Chondrocyte (in vitro differentiated cells): ENCODE measurements around the gene FHIT. TPM values are rescaled to one million over a fixed set of nuclear protein-coding genes. Genes with fewer than 3 reads are reported as not detected.

ENCODE experiments used
- DNase-seq: peaks from one replicate; pipeline ENCODE4 v3.0.0; 2021; ENCODE audit warnings: mixed read lengths, low spot score
- H3K27ac Mint-ChIP-seq: one replicate; pipeline ENCODE4 v1.8.0; 2021; ENCODE audit warnings: mild to moderate bottlenecking, moderate library complexity, mixed read lengths; ENCODE audit not compliant: unreplicated experiment
- H3K27me3 Mint-ChIP-seq: 2 replicates; pipeline ENCODE4 v1.8.0; 2021; ENCODE audit warnings: low read depth, mixed read lengths
- H3K36me3 Mint-ChIP-seq: 2 replicates; pipeline ENCODE4 v1.8.0; 2021; ENCODE audit warnings: low read depth, mixed read lengths
- H3K4me1 Mint-ChIP-seq: 2 replicates; pipeline ENCODE4 v1.8.0; 2021; ENCODE audit warnings: low read depth, mild to moderate bottlenecking, mixed read lengths
- H3K4me3 Mint-ChIP-seq: one replicate; pipeline ENCODE4 v1.8.0; 2021; ENCODE audit warnings: mild to moderate bottlenecking, moderate library complexity, mixed read lengths; ENCODE audit not compliant: unreplicated experiment
- H3K9me3 Mint-ChIP-seq: 2 replicates; pipeline ENCODE4 v1.8.0; 2021; ENCODE audit warnings: low read depth, mixed read lengths
- total RNA-seq: library from RNA; stranded (reverse); gene quantifications from 3 replicates; pipeline ENCODE4 v1.2.1, GENCODE V29; 2021
- TF ChIP-seq, protein P1 (sequence below): fragments of 200-600 bp; sonication (generic); IDR thresholded peaks from 2 replicates; pipeline ENCODE4 v1.5.0; 2021; ENCODE audit warnings: antibody characterized with exemption, mild to moderate bottlenecking, moderate library complexity

The FHIT gene
- total RNA-seq, 1 donor from 2014 or later, result 3.8 TPM

DNA sequence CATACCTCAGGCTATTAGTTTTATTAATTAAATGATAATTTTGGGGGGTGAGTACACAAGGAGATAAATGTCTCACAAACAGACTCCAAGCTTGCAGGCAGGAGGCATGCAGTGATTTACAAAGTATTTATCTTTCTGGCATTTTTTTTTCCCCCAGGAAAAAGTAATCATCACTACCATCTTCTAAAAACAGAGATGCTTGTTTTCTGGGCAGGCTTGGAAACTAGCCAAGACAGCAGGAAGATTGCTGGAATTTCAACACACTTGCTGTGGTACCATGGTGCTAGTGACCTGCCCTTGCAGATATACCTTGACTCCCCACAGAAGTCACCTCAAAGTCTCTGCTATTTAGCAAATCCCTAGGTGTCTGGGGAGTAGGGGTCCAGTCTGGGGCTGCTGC lies 1468.6 kb downstream of the FHIT start:
- H3K4me1 Mint-ChIP-seq, result peaks cover 5% of the 10 kb centered on the region
- no peak overlapping the region for H3K4me3 Mint-ChIP-seq
- H3K9me3 Mint-ChIP-seq, result no peaks in the 10 kb centered on the region
- TF ChIP-seq, protein P1, sequence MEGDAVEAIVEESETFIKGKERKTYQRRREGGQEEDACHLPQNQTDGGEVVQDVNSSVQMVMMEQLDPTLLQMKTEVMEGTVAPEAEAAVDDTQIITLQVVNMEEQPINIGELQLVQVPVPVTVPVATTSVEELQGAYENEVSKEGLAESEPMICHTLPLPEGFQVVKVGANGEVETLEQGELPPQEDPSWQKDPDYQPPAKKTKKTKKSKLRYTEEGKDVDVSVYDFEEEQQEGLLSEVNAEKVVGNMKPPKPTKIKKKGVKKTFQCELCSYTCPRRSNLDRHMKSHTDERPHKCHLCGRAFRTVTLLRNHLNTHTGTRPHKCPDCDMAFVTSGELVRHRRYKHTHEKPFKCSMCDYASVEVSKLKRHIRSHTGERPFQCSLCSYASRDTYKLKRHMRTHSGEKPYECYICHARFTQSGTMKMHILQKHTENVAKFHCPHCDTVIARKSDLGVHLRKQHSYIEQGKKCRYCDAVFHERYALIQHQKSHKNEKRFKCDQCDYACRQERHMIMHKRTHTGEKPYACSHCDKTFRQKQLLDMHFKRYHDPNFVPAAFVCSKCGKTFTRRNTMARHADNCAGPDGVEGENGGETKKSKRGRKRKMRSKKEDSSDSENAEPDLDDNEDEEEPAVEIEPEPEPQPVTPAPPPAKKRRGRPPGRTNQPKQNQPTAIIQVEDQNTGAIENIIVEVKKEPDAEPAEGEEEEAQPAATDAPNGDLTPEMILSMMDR, result no peak
- H3K27ac Mint-ChIP-seq, result no peak overlapping the region
- DNase-seq, result no peak
- H3K36me3 Mint-ChIP-seq, result no peaks in the 10 kb centered on the region
- H3K27me3 Mint-ChIP-seq, result no peaks in the 10 kb centered on the region

DNA sequence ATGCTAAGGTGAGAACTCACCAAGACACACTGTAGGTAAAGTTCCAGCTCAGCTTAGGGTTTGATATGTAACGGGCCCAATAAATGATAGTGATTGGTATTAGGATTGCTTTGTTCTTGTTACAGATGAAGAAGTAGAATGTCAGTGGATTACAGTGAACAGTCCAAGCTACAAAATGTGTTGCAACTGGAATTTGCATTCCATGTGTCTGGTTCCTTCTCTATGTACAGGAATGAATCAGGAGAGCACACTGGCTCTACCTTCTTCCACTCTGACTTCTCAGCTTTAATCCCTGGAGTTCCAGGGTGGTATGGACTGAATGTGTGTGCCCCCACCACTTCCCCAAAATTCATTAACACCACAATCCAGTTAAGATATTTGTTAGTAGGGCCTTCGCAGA lies 1471.0 kb downstream of the FHIT start:
- Mint-ChIP-seq H3K27me3 (no peaks in the 10 kb centered on the region), H3K27ac (no peak overlapping the region), H3K4me1 (peaks cover 9% of the 10 kb centered on the region), H3K4me3 (no peak overlapping the region), H3K36me3 (no peaks in the 10 kb centered on the region), H3K9me3 (no peaks in the 10 kb centered on the region)
- no peak for DNase-seq
- TF ChIP-seq, protein P1, result no peak

DNA sequence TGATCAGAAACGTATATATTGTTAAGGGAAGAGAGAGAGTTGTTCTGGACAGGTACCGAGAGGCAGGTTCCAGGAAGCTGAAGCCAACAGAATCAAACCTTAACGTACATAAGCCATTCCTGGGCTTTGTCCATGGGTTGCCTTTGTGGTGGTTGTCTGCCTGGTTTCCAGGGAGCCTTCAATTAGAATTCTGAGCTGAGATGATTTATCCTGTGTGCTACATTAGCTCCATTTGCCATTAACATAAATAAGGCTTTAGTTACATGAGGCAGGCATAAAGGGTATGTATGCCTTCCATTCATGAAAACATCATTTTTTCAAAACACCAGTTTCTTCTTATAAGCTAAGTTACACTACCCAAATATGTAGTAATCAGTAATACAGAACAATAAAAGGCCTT lies 1472.0 kb downstream of the FHIT start:
- Mint-ChIP-seq H3K27me3 (no peaks in the 10 kb centered on the region), H3K36me3 (no peaks in the 10 kb centered on the region), H3K4me3 (no peak overlapping the region), H3K4me1 (peaks cover 18% of the 10 kb centered on the region), H3K9me3 (no peaks in the 10 kb centered on the region), H3K27ac (no peak overlapping the region)
- no peak for DNase-seq
- TF ChIP-seq, protein P1, result no peak

DNA sequence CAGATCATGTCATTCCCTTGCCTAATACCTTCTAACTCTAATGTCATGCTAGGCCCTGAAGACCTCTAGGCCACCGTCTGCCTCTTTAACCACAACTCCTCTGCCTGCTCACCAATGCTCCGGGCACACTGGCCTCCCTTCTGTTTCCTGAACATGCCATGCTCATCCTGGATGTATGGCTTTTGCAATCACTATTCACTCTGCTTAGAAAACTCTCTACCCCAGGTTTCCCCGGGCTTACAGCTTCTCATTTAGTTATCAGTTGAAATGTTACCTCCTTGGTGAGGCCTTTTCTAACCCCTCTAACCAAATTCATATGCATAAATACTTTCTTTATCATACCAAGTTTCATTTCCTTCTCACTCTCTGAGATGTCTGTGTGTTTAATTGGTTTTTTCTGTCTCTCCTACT lies 1473.6 kb downstream of the FHIT start:
- H3K9me3 Mint-ChIP-seq, result no peaks in the 10 kb centered on the region
- DNase-seq, result no peak
- no peak overlapping the region for H3K27ac Mint-ChIP-seq
- peaks cover 28% of the 10 kb centered on the region for H3K4me1 Mint-ChIP-seq
- TF ChIP-seq, protein P1, result no peak
- no peak overlapping the region for H3K4me3 Mint-ChIP-seq
- no peaks in the 10 kb centered on the region for H3K36me3 Mint-ChIP-seq
- no peaks in the 10 kb centered on the region for H3K27me3 Mint-ChIP-seq

DNA sequence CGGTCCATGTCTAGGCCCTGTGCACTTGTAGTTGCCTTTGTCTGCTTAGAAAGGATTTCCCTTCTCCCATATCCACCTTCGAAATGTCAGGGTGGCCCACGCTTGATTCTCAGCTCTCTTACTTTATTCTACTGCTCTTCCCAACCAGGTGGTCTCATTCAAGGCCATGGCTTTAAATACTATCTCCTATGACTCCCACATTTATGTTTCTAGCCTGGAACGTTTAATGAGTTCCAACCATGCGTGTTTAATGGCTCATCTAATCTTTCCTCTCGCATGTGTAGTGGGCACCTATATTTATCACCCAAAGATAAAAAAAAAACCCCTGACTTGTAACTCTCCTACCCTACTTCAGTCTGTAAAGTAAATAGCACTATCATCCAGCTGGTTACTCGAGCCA lies 1474.2 kb downstream of the FHIT start:
- H3K4me3 Mint-ChIP-seq, result no peak overlapping the region
- H3K9me3 Mint-ChIP-seq, result no peaks in the 10 kb centered on the region
- DNase-seq, result no peak
- H3K36me3 Mint-ChIP-seq, result no peaks in the 10 kb centered on the region
- H3K4me1 Mint-ChIP-seq, result peaks cover 29% of the 10 kb centered on the region
- H3K27me3 Mint-ChIP-seq, result no peaks in the 10 kb centered on the region
- TF ChIP-seq, protein P1, result no peak
- no peak overlapping the region for H3K27ac Mint-ChIP-seq
